GM11168 (cell line): ENCODE measurements around the gene DES.
"Not testable (repeated sequence)": the region's sequence is repeated elsewhere in the genome, so short reads cannot be mapped to it uniquely, and the experiment has no call there.

Source experiments
- in situ Hi-C: fragments of 300-500 bp; cut with MboI; formaldehyde crosslinking; loops from one replicate; pipeline ENCODE4 v1.12.0; 2022; ENCODE audit warnings: low sequenced_read_pairs; ENCODE audit not compliant: unreplicated experiment

DES gene

GRCh38 chr2:219418155-219419011, at the start of gene DES:
Gene DES, plus strand, starts transcription at chr2:219418377. Its CDS starts 86 bp downstream, at chr2:219418463.
- in situ Hi-C loops: no loop called here

- in situ Hi-C loops: no loop called here
Measured at GRCh38 chr2:219368690-219369191, 49.4 kb upstream of the DES start.

- in situ Hi-C loops: no loop called here
Measured at GRCh38 chr2:219369447-219369861, 48.7 kb upstream of the DES start.

GRCh38 chr2:219378163-219378851, 39.9 kb upstream of the DES start:
- in situ Hi-C loops: no loop called here

GRCh38 chr2:219380926-219381325, 37.3 kb upstream of the DES start:
- in situ Hi-C loops: no loop called here

GRCh38 chr2:219381448-219381847, 36.7 kb upstream of the DES start:
- in situ Hi-C loops: no loop called here

GRCh38 chr2:219384083-219384713, 34.0 kb upstream of the DES start:
- in situ Hi-C loops: no loop called here

GRCh38 chr2:219384859-219385258, 33.3 kb upstream of the DES start:
- in situ Hi-C loops: no loop called here

- in situ Hi-C loops: no loop called here
Measured at GRCh38 chr2:219385958-219386520, 32.1 kb upstream of the DES start.

- in situ Hi-C loops: no loop called here
Measured at GRCh38 chr2:219386532-219387280, 31.5 kb upstream of the DES start.

GRCh38 chr2:219387306-219388120, 30.7 kb upstream of the DES start, which contains the start of gene DNPEP:
Gene DNPEP, minus strand, starts transcription at chr2:219387912. Its CDS starts 118 bp downstream, at chr2:219387794.
- in situ Hi-C loops: no loop called here

- in situ Hi-C loops: no loop called here
Measured at GRCh38 chr2:219388121-219388906, 29.9 kb upstream of the DES start.

GRCh38 chr2:219388907-219389156, 29.3 kb upstream of the DES start:
- in situ Hi-C loops: no loop called here

- in situ Hi-C loops: no loop called here
Measured at GRCh38 chr2:219392754-219393153, 25.4 kb upstream of the DES start.

- in situ Hi-C loops: not testable (repeated sequence)
Measured at GRCh38 chr2:219395056-219395455, 23.1 kb upstream of the DES start.

- in situ Hi-C loops: no loop called here
Measured at GRCh38 chr2:219395609-219396008, 22.6 kb upstream of the DES start.

- in situ Hi-C loops: no loop called here
Measured at GRCh38 chr2:219396863-219397457, 21.2 kb upstream of the DES start.

- in situ Hi-C loops: no loop called here
Measured at GRCh38 chr2:219398721-219399363, 19.3 kb upstream of the DES start.
